Peyer's patch (tissue), 4 donors: Measurements from ENCODE around the gene PIEZO1. TPM values are rescaled to one million over a fixed set of nuclear protein-coding genes. Genes with fewer than 3 reads are reported as not detected.

ENCODE experiments used
- DNase-seq, 3 donors: peaks; one replicate each; pipeline ENCODE4 v3.0.0-alpha.2; 2017 to 2019
- H3K27ac ChIP-seq, 4 donors: fragments of 200-600 bp; sonication (generic); one replicate each; pipeline ENCODE4 v1.5.1; 2016 to 2019
- H3K27me3 ChIP-seq, 2 donors: fragments of 200-600 bp; sonication (generic); one replicate each; pipeline ENCODE4 v1.5.1; 2019
- H3K36me3 ChIP-seq, 3 donors: fragments of 200-600 bp; sonication (generic); one replicate each; pipeline ENCODE4 v1.5.1; 2016 to 2019
- H3K4me1 ChIP-seq, 4 donors: fragments of 200-600 bp; sonication (generic); one replicate each; pipeline ENCODE4 v1.5.1; 2016 to 2019
- H3K4me3 ChIP-seq, 4 donors: fragments of 200-600 bp; sonication (generic); 1 replicate in 3 of 4; 2 replicates in 1 of 4; pipeline ENCODE4 v1.5.1; 2016 to 2019; ENCODE audit warnings: mild to moderate bottlenecking in 1 of 4
- H3K9me3 ChIP-seq, 4 donors: fragments of 200-600 bp; sonication (generic); one replicate each; pipeline ENCODE4 v1.5.1; 2016 to 2019; ENCODE audit warnings: mild to moderate bottlenecking in 1 of 4
- POLR2A ChIP-seq, 2 donors: fragments of 450-650 bp; IDR thresholded peaks; one replicate each; pipeline ENCODE4 v1.5.1; 2017; ENCODE audit warnings: antibody characterized with exemption in 2 of 2, mild to moderate bottlenecking in 2 of 2, moderate library complexity in 2 of 2
- total RNA-seq, 4 donors: library from RNA; depleted of rRNA; stranded (reverse); fragments of >200 nt; gene quantifications; one replicate each; pipeline ENCODE4 v1.1.0, GENCODE V29; 2016
- TF ChIP-seq, protein P1 (sequence below), 6 experiments: fragments of 450-650 bp in 4 of 6; fragments of 200-600 bp in 2 of 6; sonication (generic) in 1 of 6; IDR thresholded peaks; one replicate each; pipeline ENCODE4 v1.5.1; 2017 to 2019; ENCODE audit warnings: antibody characterized with exemption in 6 of 6, mild to moderate bottlenecking in 3 of 6, moderate library complexity in 1 of 6

PIEZO1 gene, protein sequence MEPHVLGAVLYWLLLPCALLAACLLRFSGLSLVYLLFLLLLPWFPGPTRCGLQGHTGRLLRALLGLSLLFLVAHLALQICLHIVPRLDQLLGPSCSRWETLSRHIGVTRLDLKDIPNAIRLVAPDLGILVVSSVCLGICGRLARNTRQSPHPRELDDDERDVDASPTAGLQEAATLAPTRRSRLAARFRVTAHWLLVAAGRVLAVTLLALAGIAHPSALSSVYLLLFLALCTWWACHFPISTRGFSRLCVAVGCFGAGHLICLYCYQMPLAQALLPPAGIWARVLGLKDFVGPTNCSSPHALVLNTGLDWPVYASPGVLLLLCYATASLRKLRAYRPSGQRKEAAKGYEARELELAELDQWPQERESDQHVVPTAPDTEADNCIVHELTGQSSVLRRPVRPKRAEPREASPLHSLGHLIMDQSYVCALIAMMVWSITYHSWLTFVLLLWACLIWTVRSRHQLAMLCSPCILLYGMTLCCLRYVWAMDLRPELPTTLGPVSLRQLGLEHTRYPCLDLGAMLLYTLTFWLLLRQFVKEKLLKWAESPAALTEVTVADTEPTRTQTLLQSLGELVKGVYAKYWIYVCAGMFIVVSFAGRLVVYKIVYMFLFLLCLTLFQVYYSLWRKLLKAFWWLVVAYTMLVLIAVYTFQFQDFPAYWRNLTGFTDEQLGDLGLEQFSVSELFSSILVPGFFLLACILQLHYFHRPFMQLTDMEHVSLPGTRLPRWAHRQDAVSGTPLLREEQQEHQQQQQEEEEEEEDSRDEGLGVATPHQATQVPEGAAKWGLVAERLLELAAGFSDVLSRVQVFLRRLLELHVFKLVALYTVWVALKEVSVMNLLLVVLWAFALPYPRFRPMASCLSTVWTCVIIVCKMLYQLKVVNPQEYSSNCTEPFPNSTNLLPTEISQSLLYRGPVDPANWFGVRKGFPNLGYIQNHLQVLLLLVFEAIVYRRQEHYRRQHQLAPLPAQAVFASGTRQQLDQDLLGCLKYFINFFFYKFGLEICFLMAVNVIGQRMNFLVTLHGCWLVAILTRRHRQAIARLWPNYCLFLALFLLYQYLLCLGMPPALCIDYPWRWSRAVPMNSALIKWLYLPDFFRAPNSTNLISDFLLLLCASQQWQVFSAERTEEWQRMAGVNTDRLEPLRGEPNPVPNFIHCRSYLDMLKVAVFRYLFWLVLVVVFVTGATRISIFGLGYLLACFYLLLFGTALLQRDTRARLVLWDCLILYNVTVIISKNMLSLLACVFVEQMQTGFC (N-terminal part only)
- 100 to 1,000 TPM in 3 of 4 donors, 10 to 100 TPM in 1; 76.9 to 218 (median 183) TPM for total RNA-seq

GRCh38 chr16:88785106-88785924 lies at the start of gene PIEZO1:
Gene PIEZO1, minus strand, starts transcription at chr16:88785220. Its CDS starts 256 bp downstream, at chr16:88784964.
- peak; percentile 79 to 91 (median 87) for DNase-seq
- Histone ChIP-seq H3K4me3 (peak within 1 kb of the TSS; percentile 68 to 92 (median 80)), H3K27ac (peak within 1 kb of the TSS; percentile 87 to 96 (median 92)), H3K27me3 (no peaks in the 10 kb centered on the region), H3K4me1 (peaks cover 0 to 51% (median 32%) of the 10 kb centered on the region in 4 donors), H3K36me3 (no peaks in the 10 kb centered on the region), H3K9me3 (no peaks in the 10 kb centered on the region)
- TF ChIP-seq, protein P1, sequence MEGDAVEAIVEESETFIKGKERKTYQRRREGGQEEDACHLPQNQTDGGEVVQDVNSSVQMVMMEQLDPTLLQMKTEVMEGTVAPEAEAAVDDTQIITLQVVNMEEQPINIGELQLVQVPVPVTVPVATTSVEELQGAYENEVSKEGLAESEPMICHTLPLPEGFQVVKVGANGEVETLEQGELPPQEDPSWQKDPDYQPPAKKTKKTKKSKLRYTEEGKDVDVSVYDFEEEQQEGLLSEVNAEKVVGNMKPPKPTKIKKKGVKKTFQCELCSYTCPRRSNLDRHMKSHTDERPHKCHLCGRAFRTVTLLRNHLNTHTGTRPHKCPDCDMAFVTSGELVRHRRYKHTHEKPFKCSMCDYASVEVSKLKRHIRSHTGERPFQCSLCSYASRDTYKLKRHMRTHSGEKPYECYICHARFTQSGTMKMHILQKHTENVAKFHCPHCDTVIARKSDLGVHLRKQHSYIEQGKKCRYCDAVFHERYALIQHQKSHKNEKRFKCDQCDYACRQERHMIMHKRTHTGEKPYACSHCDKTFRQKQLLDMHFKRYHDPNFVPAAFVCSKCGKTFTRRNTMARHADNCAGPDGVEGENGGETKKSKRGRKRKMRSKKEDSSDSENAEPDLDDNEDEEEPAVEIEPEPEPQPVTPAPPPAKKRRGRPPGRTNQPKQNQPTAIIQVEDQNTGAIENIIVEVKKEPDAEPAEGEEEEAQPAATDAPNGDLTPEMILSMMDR (IDR thresholded peaks at IDR 0.05), result peak; percentile 91 to 98 (median 96)
- peak in 1 of 2 donors; percentile 80 for TF ChIP-seq POLR2A (IDR thresholded peaks at IDR 0.05)

DNA sequence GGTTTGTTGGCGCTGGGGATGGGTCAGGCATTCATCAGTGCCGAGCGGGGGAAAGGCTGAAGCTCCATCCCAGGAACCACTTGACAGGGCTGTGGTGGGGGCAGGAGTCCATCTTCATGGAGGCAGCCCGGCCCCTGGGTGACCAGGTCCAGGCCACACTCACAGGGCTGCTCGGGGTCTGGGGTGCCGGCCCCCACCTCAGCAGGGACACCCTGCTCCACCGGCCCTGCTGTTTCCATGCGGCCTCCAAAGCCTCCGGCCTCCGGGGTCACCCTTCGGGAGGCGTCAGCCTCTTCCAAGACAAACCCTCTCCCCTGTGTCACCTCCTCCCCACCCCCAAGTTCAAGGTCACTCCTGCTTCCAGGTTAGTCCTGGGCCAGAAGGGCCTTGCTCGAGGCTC lies 49.6 kb upstream of the PIEZO1 start:
- H3K4me3 ChIP-seq, result peak overlapping the region in 1 of 4 donors; percentile 24
- no peaks in the 10 kb centered on the region for H3K9me3 ChIP-seq
- peaks cover 0 to 14% (median 0%) of the 10 kb centered on the region in 3 donors for H3K36me3 ChIP-seq
- H3K27me3 ChIP-seq, result no peaks in the 10 kb centered on the region
- DNase-seq, result no peak
- TF ChIP-seq, protein P1 (IDR thresholded peaks at IDR 0.05), result no peak
- no peak for TF ChIP-seq POLR2A (IDR thresholded peaks at IDR 0.05)
- H3K27ac ChIP-seq, result peak overlapping the region in 2 of 4 donors; percentile 60 to 73
- no peaks in the 10 kb centered on the region for H3K4me1 ChIP-seq

DNA sequence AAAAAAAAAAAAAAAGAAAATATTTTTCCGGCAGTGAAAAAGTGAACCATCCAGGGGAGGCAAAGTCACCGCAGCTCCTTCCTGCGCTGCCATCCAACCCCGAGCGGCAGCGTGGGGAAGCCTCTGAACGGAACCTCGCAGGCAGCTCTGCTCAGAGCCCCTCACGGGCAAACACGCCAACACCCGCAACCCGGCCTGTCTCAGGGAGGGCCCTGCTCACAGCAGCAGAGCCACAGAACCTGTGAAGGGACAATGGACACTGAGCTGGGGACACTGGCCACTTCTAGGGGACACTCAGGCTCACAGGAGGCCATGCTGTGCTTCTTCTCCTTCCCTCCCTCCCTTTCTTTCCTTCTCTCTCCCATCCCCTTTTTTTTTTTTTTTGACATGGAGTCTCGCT lies 48.1 kb upstream of the PIEZO1 start:
- Histone ChIP-seq H3K27ac (no peak overlapping the region), H3K36me3 (peaks cover 0 to 24% (median 0%) of the 10 kb centered on the region in 3 donors)

DNA sequence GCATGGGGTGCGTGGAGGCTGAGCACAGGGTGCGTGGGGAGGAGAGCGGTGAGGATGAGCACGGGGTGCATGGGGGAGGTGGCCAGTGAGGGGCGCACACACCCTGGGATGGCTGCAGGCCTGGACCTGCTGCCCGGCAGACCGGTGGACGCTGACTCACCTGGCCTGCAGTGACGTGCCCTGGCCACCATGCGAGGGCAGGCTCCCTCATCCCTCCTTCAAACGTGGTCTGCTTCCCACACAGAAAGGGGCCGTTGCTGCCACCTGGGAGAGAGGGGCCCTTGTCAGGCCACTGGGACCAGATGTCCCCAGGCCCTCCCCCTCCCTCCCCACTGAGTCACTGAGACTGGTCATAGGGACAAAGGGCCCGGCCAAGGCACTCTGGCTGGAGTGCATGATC lies 46.8 kb upstream of the PIEZO1 start:
- Histone ChIP-seq H3K27ac (no peak overlapping the region), H3K36me3 (peaks cover 0 to 32% (median 0%) of the 10 kb centered on the region in 3 donors), H3K4me3 (no peak overlapping the region), H3K9me3 (no peaks in the 10 kb centered on the region), H3K4me1 (peaks cover 0 to 3% (median 0%) of the 10 kb centered on the region in 4 donors), H3K27me3 (no peaks in the 10 kb centered on the region)
- no peak for DNase-seq
- TF ChIP-seq POLR2A (IDR thresholded peaks at IDR 0.05), result no peak
- TF ChIP-seq, protein P1 (IDR thresholded peaks at IDR 0.05), result no peak

More for the DNA sequence above, 48.1 kb upstream of the PIEZO1 start:
- Histone ChIP-seq H3K9me3 (no peaks in the 10 kb centered on the region), H3K27me3 (no peaks in the 10 kb centered on the region), H3K4me1 (no peaks in the 10 kb centered on the region), H3K4me3 (no peak overlapping the region)
- TF ChIP-seq, protein P1 (IDR thresholded peaks at IDR 0.05), result no peak
- TF ChIP-seq POLR2A (IDR thresholded peaks at IDR 0.05), result no peak
- no peak for DNase-seq
